ENCODE measurements around the gene SCAANT1. TPM values are rescaled to one million over a fixed set of nuclear protein-coding genes. Genes with fewer than 3 reads are reported as not detected.

SCAANT1 gene
- polyA plus RNA-seq, 1 experiment: not detected

- no peak for DNase-seq (ENCODE audit: low read depth, low spot score)
- H3K9me3 ChIP-seq (ENCODE audit: control insufficient read depth, insufficient read depth, low read length): no peaks in the 10 kb centered on the region
- H3K27me3 ChIP-seq (ENCODE audit: control insufficient read depth, insufficient read depth, low read length): no peaks in the 10 kb centered on the region
- no peak overlapping the region for H3K4me3 ChIP-seq (ENCODE audit: low read depth, low read length)
- CTCF ChIA-PET: no interaction called here
- POLR2A ChIA-PET: no interaction called here
- TF ChIP-seq, protein P1, sequence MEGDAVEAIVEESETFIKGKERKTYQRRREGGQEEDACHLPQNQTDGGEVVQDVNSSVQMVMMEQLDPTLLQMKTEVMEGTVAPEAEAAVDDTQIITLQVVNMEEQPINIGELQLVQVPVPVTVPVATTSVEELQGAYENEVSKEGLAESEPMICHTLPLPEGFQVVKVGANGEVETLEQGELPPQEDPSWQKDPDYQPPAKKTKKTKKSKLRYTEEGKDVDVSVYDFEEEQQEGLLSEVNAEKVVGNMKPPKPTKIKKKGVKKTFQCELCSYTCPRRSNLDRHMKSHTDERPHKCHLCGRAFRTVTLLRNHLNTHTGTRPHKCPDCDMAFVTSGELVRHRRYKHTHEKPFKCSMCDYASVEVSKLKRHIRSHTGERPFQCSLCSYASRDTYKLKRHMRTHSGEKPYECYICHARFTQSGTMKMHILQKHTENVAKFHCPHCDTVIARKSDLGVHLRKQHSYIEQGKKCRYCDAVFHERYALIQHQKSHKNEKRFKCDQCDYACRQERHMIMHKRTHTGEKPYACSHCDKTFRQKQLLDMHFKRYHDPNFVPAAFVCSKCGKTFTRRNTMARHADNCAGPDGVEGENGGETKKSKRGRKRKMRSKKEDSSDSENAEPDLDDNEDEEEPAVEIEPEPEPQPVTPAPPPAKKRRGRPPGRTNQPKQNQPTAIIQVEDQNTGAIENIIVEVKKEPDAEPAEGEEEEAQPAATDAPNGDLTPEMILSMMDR (IDR thresholded peaks at IDR 0.05; ENCODE audit: low read depth, low read length): no peak
- H3K27ac ChIP-seq (ENCODE audit: low read depth, low read length): no peak overlapping the region
Observed at GRCh38 chr3:63932509-63933212, 20.5 kb upstream of the SCAANT1 start.

- CTCF ChIA-PET: no interaction called here
- POLR2A ChIA-PET: no interaction called here
- Histone ChIP-seq H3K4me3 (ENCODE audit: low read depth, low read length) (no peak overlapping the region), H3K9me3 (ENCODE audit: control insufficient read depth, insufficient read depth, low read length) (no peaks in the 10 kb centered on the region), H3K27me3 (ENCODE audit: control insufficient read depth, insufficient read depth, low read length) (no peaks in the 10 kb centered on the region), H3K27ac (ENCODE audit: low read depth, low read length) (no peak overlapping the region)
- no peak for DNase-seq (ENCODE audit: low read depth, low spot score)
- TF ChIP-seq, protein P1 (IDR thresholded peaks at IDR 0.05; ENCODE audit: low read depth, low read length): no peak
Observed at GRCh38 chr3:63931290-63931689, 19.1 kb upstream of the SCAANT1 start.

GRCh38 chr3:63927422-63928280 is 15.5 kb upstream of the SCAANT1 start:
- no peaks in the 10 kb centered on the region for H3K9me3 ChIP-seq (ENCODE audit: control insufficient read depth, insufficient read depth, low read length)
- no peak overlapping the region for H3K4me3 ChIP-seq (ENCODE audit: low read depth, low read length)
- TF ChIP-seq, protein P1 (IDR thresholded peaks at IDR 0.05; ENCODE audit: low read depth, low read length): no peak
- no peak overlapping the region for H3K27ac ChIP-seq (ENCODE audit: low read depth, low read length)
- H3K27me3 ChIP-seq (ENCODE audit: control insufficient read depth, insufficient read depth, low read length): no peaks in the 10 kb centered on the region
- no peak for DNase-seq (ENCODE audit: low read depth, low spot score)
- ChIA-PET CTCF (interaction anchor here (0.6 to 1.0 kb wide), 5 partner anchors 10 to 96 kb away, joined by 3 to 8 read pairs (median 4); no protein-coding TSS in a partner anchor), POLR2A (no interaction called here)

- CTCF ChIA-PET: interaction anchor here (1.0 kb wide), 1 partner anchor 12 kb away, joined by 4 read pairs; no protein-coding TSS in a partner anchor
Observed at GRCh38 chr3:63926309-63926708, 14.1 kb upstream of the SCAANT1 start.

More at GRCh38 chr3:63926309-63926708, 14.1 kb upstream of the SCAANT1 start:
- Histone ChIP-seq H3K27me3 (ENCODE audit: control insufficient read depth, insufficient read depth, low read length) (no peaks in the 10 kb centered on the region), H3K27ac (ENCODE audit: low read depth, low read length) (no peak overlapping the region), H3K9me3 (ENCODE audit: control insufficient read depth, insufficient read depth, low read length) (no peaks in the 10 kb centered on the region), H3K4me3 (ENCODE audit: low read depth, low read length) (no peak overlapping the region)
- TF ChIP-seq, protein P1 (IDR thresholded peaks at IDR 0.05; ENCODE audit: low read depth, low read length): no peak
- DNase-seq (ENCODE audit: low read depth, low spot score): no peak
- POLR2A ChIA-PET: no interaction called here
